Kidney (tissue), 14 donors: ENCODE data around the gene ZC3H11A. TPM values are rescaled to one million over a fixed set of nuclear protein-coding genes. Genes with fewer than 3 reads are reported as not detected.

ENCODE experiments used
- DNase-seq, 5 donors: peaks; one replicate each; pipeline ENCODE4 v3.0.0-alpha.2; 2013 to 2020
- FAIRE-seq: peaks from 2 replicates; lab custom pipeline; 2012; peaks lifted over from hg19 to GRCh38; lab: Jason Lieb, UNC
- H3K27ac ChIP-seq, 2 donors: one replicate each; pipeline ENCODE4 v1.7.0; 2013; ENCODE audit warnings: low read depth in 2 of 2, low read length in 2 of 2, inconsistent platforms in 1 of 2
- H3K27me3 ChIP-seq: one replicate; pipeline ENCODE4 v1.7.1; 2013; ENCODE audit warnings: low read length, inconsistent platforms; ENCODE audit not compliant: control insufficient read depth, insufficient read depth
- H3K36me3 ChIP-seq, 3 donors: one replicate each; pipeline versions ENCODE4 v1.7.0 to v1.7.1; 2013; ENCODE audit warnings: low read length in 3 of 3, control low read depth in 1 of 3, inconsistent platforms in 1 of 3; ENCODE audit not compliant: insufficient read depth in 3 of 3, control insufficient read depth in 2 of 3
- H3K4me1 ChIP-seq, 3 donors: one replicate each; pipeline versions ENCODE4 v1.7.0 to v1.7.1; 2013; ENCODE audit warnings: low read length in 3 of 3, inconsistent platforms in 1 of 3, low read depth in 1 of 3; ENCODE audit not compliant: control insufficient read depth in 2 of 3, insufficient read depth in 2 of 3
- H3K4me3 ChIP-seq, 3 donors: one replicate each; pipeline versions ENCODE4 v1.7.0 to v1.8.1; 2013; ENCODE audit warnings: low read length in 3 of 3, control low read depth in 1 of 3, inconsistent platforms in 1 of 3
- H3K9ac ChIP-seq, 3 donors: one replicate each; pipeline versions ENCODE4 v1.7.0 to v1.7.1; 2013; ENCODE audit warnings: low read length in 3 of 3, control low read depth in 1 of 3, inconsistent platforms in 1 of 3
- H3K9me3 ChIP-seq, 3 donors: one replicate each; pipeline versions ENCODE4 v1.7.0 to v1.7.1; 2013; ENCODE audit warnings: low read length in 3 of 3, control low read depth in 1 of 3, inconsistent platforms in 1 of 3; ENCODE audit not compliant: control insufficient read depth in 2 of 3, insufficient read depth in 1 of 3
- CTCF ChIP-seq: IDR thresholded peaks from 3 replicates; pipeline ENCODE4 v1.5.1; 2012; ENCODE audit warnings: mild to moderate bottlenecking, moderate library complexity, borderline replicate concordance; ENCODE audit not compliant: insufficient read depth; ENCODE audit errors: extremely low read depth
- intact Hi-C: fragments of 100-400 bp; cut with DNase I; formaldehyde crosslinking; loops from one replicate; pipeline ENCODE4 v1.11.1; 2022
- polyA plus RNA-seq: library from polyadenylated mRNA; stranded (reverse); fragments of 350-450 nt; fragmentation: Illumina TruSeq; extraction: RNeasy Lipid Tissue Mini Kit (QIAGEN cat#74804); gene quantifications from one replicate; pipeline ENCODE4 v1.2.3, GENCODE V29; 2014; ENCODE audit warnings: low read depth, low replicate concordance; ENCODE audit not compliant: insufficient read depth
- total RNA-seq: library from RNA; stranded (reverse); fragmentation: NEBNext Ultra II Directional; extraction: Animal tissue kit (Norgen Biotek cat#: 25700); gene quantifications from one replicate; pipeline ENCODE4 v1.2.1, GENCODE V29; 2021
- donor health status: control.
- donor health status: control.
- donor health status: control.
- donor health status: control.
- donor health status: control.
- donor health status: DM: yes; HTN: yes; CAD: no.
- donor health status: Normal renal cell carcinoma (clear cell type).

Gene ZC3H11A
- total and polyA plus RNA-seq, 2 donors from 2014 or later, result 38.6 to 63.4 TPM

- peaks cover 0 to 2% (median 0%) of the 10 kb centered on the region in 3 donors for H3K4me1 ChIP-seq
- DNase-seq (no peak), FAIRE-seq (no peak)
- TF ChIP-seq CTCF, result no peak
- no peaks in the 10 kb centered on the region for H3K27me3 ChIP-seq
- no peak overlapping the region for H3K9ac ChIP-seq
- no peak overlapping the region for H3K27ac ChIP-seq
- H3K36me3 ChIP-seq, result peaks cover 9 to 49% (median 15%) of the 10 kb centered on the region in 3 donors
- intact Hi-C loops, result no loop called here
- no peak overlapping the region for H3K4me3 ChIP-seq
- no peaks in the 10 kb centered on the region for H3K9me3 ChIP-seq
These were observed 40.1 kb downstream of the ZC3H11A start for GRCh38 chr1:203835476-203835875.

DNA sequence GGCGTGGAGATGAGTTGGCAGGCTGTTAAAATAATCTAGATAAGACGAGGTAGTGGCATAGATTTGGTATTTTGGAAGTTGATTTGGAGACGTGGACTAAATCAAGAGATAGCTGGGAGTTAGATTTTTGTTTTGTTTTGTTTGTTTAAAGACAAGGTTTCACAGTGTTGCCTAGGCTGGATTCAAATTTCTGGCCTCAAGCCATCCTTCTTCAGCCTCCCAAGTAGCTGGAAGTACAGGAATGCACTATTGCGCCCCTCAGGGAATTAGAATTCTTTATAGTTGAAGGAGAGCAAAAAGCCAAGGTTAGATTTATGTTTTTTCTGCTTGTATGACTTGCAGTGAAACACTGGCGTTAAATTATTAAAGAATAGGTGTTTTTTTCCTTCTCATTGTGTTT is 43.7 kb downstream of the ZC3H11A start:
- no peak for TF ChIP-seq CTCF
- H3K9ac ChIP-seq, result no peak overlapping the region
- H3K27ac ChIP-seq, result no peak overlapping the region
- H3K4me3 ChIP-seq, result no peak overlapping the region
- FAIRE-seq (no peak), DNase-seq (peak in 3 of 5 donors; percentile 15 to 85 (median 52))
- H3K9me3 ChIP-seq, result no peaks in the 10 kb centered on the region
- intact Hi-C loops, result no loop called here
- H3K36me3 ChIP-seq, result peaks cover 9 to 36% (median 12%) of the 10 kb centered on the region in 3 donors
- no peaks in the 10 kb centered on the region for H3K27me3 ChIP-seq
- H3K4me1 ChIP-seq, result peaks cover 0 to 2% (median 0%) of the 10 kb centered on the region in 3 donors

DNA sequence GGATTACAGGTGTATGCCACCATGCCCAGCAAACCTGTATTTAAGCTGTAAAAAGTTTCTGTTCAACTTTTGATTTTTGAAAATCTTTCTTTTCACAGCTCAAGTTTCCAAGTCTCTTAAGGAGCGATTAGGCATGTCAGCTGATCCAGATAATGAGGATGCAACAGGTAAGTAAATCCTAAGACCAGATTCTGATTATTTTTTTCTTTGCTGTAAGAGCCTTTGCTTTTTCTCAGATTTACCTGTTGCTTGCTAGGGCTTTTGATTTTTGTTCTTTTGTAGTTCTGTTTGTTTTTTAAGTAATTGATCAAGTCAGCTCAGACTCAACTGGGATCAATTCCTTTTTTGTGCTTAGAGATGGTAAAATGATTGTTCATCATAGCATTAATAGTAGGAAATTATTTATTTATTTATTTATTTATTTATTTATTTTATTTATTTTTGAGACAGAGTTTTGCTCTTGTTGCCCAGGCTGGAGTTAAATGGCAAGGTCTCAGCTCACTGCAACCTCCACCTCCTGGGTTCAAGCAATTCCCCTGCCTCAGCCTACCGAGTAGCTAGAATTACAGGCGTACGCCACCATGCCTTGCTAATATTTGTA is 44.9 kb downstream of the ZC3H11A start:
- Histone ChIP-seq H3K4me1 (peaks cover 0 to 2% (median 0%) of the 10 kb centered on the region in 3 donors), H3K4me3 (no peak overlapping the region), H3K27ac (no peak overlapping the region), H3K9ac (no peak overlapping the region), H3K36me3 (peaks cover 7 to 30% (median 12%) of the 10 kb centered on the region in 3 donors), H3K27me3 (no peaks in the 10 kb centered on the region), H3K9me3 (no peaks in the 10 kb centered on the region)
- no peak for DNase-seq
- intact Hi-C loops, result no loop called here
- TF ChIP-seq CTCF, result no peak
- no peak for FAIRE-seq

DNA sequence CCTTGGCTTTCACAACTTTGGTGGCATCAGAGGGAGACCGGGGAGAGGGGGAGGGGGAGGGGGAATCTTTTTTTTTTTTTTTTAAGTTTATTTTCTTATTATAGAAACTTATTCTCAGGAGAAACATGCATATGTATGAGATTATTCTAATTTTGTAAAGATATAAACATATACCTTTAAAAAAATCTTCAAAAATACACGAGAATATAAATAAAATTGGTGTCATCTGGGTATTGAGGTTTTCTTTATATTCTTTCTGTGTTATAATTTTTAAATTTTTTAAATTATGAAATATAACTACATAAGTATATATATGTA is 47.1 kb downstream of the ZC3H11A start:
- H3K9ac ChIP-seq, result no peak overlapping the region
- intact Hi-C loops, result no loop called here
- DNase-seq, result no peak
- FAIRE-seq, result no peak
- peaks cover 0 to 2% (median 0%) of the 10 kb centered on the region in 3 donors for H3K4me1 ChIP-seq
- peaks cover 9 to 24% (median 10%) of the 10 kb centered on the region in 3 donors for H3K36me3 ChIP-seq
- no peak overlapping the region for H3K4me3 ChIP-seq
- H3K9me3 ChIP-seq, result no peaks in the 10 kb centered on the region
- H3K27ac ChIP-seq, result no peak overlapping the region
- H3K27me3 ChIP-seq, result no peaks in the 10 kb centered on the region
- no peak for TF ChIP-seq CTCF
